GM12878 (cell line): Measurements from ENCODE around the gene FHL1. TPM values are rescaled to one million over a fixed set of nuclear protein-coding genes. Genes with fewer than 3 reads are reported as not detected.

Experiments used
- ATAC-seq: fragments of 200-7000 bp; cut with Tn5 transposase; 3 replicates; pipeline ENCODE4 v1.9.1; 2020; ENCODE audit warnings: mild to moderate bottlenecking, moderate library complexity
- BruUV-seq: library from RNA; stranded (reverse); fragments of 400-500 nt; replicated peaks from 2 replicates; lab custom pipeline; 2021; lab: Mats Ljungman, UMichigan
- CTCF ChIA-PET: fragments of 300-600 bp; sonication (Branson Sonifier 250); formaldehyde crosslinking; extraction: SDS; loops from one replicate; lab custom pipeline; 2021; ENCODE audit warnings: inconsistent platforms; lab: Yijun Ruan, JAX
- POLR2A ChIA-PET: fragments of 350-600 bp; formaldehyde crosslinking; extraction: SDS; loops from one replicate; lab custom pipeline; 2021; ENCODE audit warnings: inconsistent platforms; lab: Charles Lee
- RAD21 ChIA-PET: fragments of 300-600 bp; sonication (Branson Sonifier 250); formaldehyde crosslinking; loops from one replicate; lab custom pipeline; 2023; ENCODE audit warnings: antibody characterized with exemption; ENCODE audit not compliant: unreplicated experiment; lab: Charles Lee
- SMC1A ChIA-PET: fragments of 300-600 bp; sonication (Branson Sonifier 250); formaldehyde crosslinking; loops from one replicate; lab custom pipeline; 2023; ENCODE audit not compliant: unreplicated experiment, uncharacterized antibody; lab: Charles Lee
- DNase-seq: peaks from one replicate; pipeline ENCODE4 v3.0.0-alpha.2; 2011; ENCODE audit warnings: low read depth, low spot score
- FAIRE-seq: peaks from 3 replicates; lab custom pipeline; 2011; peaks lifted over from hg19 to GRCh38; lab: Jason Lieb, UNC
- H2AFZ ChIP-seq: 2 replicates; pipeline ENCODE4 v1.6.0; 2011; ENCODE audit warnings: low read depth, low read length, control low read depth; ENCODE audit not compliant: control insufficient read depth
- H3K27ac ChIP-seq: 2 replicates; pipeline ENCODE4 v1.5.1; 2011; ENCODE audit warnings: control low read depth; ENCODE audit not compliant: control insufficient read depth, insufficient read depth
- H3K27me3 ChIP-seq, 2 experiments: replicated peaks in 1 of 2; 2 replicates each; pipeline versions ENCODE4 v1.6.0 to v1.6.1; 2011; ENCODE audit warnings: low read length in 1 of 2; ENCODE audit not compliant: control insufficient read depth in 2 of 2, insufficient read depth in 2 of 2
- H3K36me3 ChIP-seq, 2 experiments: 2 replicates each; pipeline ENCODE4 v1.5.1; 2011; ENCODE audit warnings: low read length in 1 of 2; ENCODE audit not compliant: control insufficient read depth in 2 of 2, insufficient read depth in 2 of 2
- H3K4me1 ChIP-seq: 2 replicates; pipeline ENCODE4 v1.6.1; 2011; ENCODE audit warnings: mild to moderate bottlenecking, low read length, moderate library complexity, mixed read lengths; ENCODE audit not compliant: control insufficient read depth, insufficient read depth
- H3K4me2 ChIP-seq: 2 replicates; pipeline ENCODE4 v1.6.0; 2011; ENCODE audit warnings: control low read depth; ENCODE audit not compliant: control insufficient read depth, insufficient read depth
- H3K4me3 ChIP-seq: fragments of 200-600 bp; sonication (generic); 2 replicates; pipeline ENCODE4 v1.5.1; 2016
- H3K79me2 ChIP-seq: 2 replicates; pipeline ENCODE4 v1.6.0; 2011; ENCODE audit warnings: low read length; ENCODE audit not compliant: control insufficient read depth, insufficient read depth
- H3K9ac ChIP-seq: 2 replicates; pipeline ENCODE4 v1.8.0; 2011; ENCODE audit warnings: low read length, control low read depth, mixed read lengths; ENCODE audit not compliant: control insufficient read depth, insufficient read depth
- H3K9me3 ChIP-seq: replicated peaks from 3 replicates; pipeline ENCODE4 v1.5.1; 2011; ENCODE audit warnings: mild to moderate bottlenecking, low read length; ENCODE audit not compliant: control insufficient read depth, insufficient read depth
- H4K20me1 ChIP-seq: 2 replicates; pipeline ENCODE4 v1.6.0; 2011; ENCODE audit not compliant: control insufficient read depth, insufficient read depth
- ATF2 ChIP-seq: IDR thresholded peaks from 2 replicates; pipeline ENCODE4 v1.6.1; 2012; ENCODE audit warnings: low read length, inconsistent platforms
- ATF3 ChIP-seq: IDR thresholded peaks from 2 replicates; pipeline ENCODE4 v1.6.1; 2011; ENCODE audit warnings: low read depth, mild to moderate bottlenecking, low read length, moderate library complexity, borderline replicate concordance; ENCODE audit errors: extremely low read depth
- BRCA1 ChIP-seq: IDR thresholded peaks from 2 replicates; pipeline ENCODE4 v1.6.1; 2011; ENCODE audit warnings: low read depth, low read length, improper control_type of control experiment
- CEBPZ ChIP-seq: fragments of 150-350 bp; IDR thresholded peaks from 2 replicates; pipeline ENCODE4 v1.6.1; 2016; ENCODE audit warnings: low read depth, low read length
- CREB1 ChIP-seq: IDR thresholded peaks from 2 replicates; pipeline ENCODE4 v1.6.1; 2012; ENCODE audit warnings: low read depth, mild to moderate bottlenecking, inconsistent platforms
- FOS ChIP-seq: IDR thresholded peaks from 3 replicates; pipeline ENCODE4 v1.6.1; 2011; ENCODE audit warnings: borderline replicate concordance; ENCODE audit not compliant: insufficient read length; ENCODE audit errors: extremely low read depth
- FOXK2 ChIP-seq: fragments of 450-650 bp; IDR thresholded peaks from 2 replicates; pipeline ENCODE4 v1.6.1; 2017; ENCODE audit warnings: mild to moderate bottlenecking, moderate library complexity
- MEF2A ChIP-seq: IDR thresholded peaks from 2 replicates; pipeline ENCODE4 v1.6.1; 2011; ENCODE audit warnings: low read depth, mild to moderate bottlenecking, low read length, moderate library complexity; ENCODE audit not compliant: insufficient read depth
- MTA2 ChIP-seq: fragments of 450-650 bp; IDR thresholded peaks from 2 replicates; pipeline ENCODE4 v1.6.1; 2016; ENCODE audit warnings: low read depth, mild to moderate bottlenecking, moderate library complexity
- RCOR1 ChIP-seq: conservative IDR thresholded peaks from 2 replicates; pipeline ENCODE4 v1.6.1; 2012; ENCODE audit warnings: low read depth, low read length, improper control_type of control experiment
- RUNX3 ChIP-seq: IDR thresholded peaks from 2 replicates; pipeline ENCODE4 v1.6.1; 2012; ENCODE audit warnings: low read length, inconsistent platforms
- SIX5 ChIP-seq: IDR thresholded peaks from 2 replicates; pipeline ENCODE4 v1.6.1; 2011; ENCODE audit warnings: mild to moderate bottlenecking, low read depth, low read length, moderate library complexity; ENCODE audit not compliant: severe bottlenecking
- SMAD5 ChIP-seq: IDR thresholded peaks from 2 replicates; pipeline ENCODE4 v1.6.1; 2016; ENCODE audit warnings: antibody characterized with exemption, low read depth
- SPI1 ChIP-seq: IDR thresholded peaks from 2 replicates; pipeline ENCODE4 v1.6.1; 2011; ENCODE audit warnings: low read depth, mild to moderate bottlenecking, low read length, moderate library complexity, borderline replicate concordance; ENCODE audit not compliant: insufficient read depth
- SRF ChIP-seq, 2 experiments: IDR thresholded peaks; 2 replicates each; pipeline ENCODE4 v1.6.1; 2011; ENCODE audit warnings: low read depth in 2 of 2, low read length in 2 of 2, mild to moderate bottlenecking in 1 of 2, moderate library complexity in 1 of 2
- TAF1 ChIP-seq: IDR thresholded peaks from 2 replicates; pipeline ENCODE4 v1.6.1; 2011; ENCODE audit warnings: mild to moderate bottlenecking, low read depth, low read length, borderline replicate concordance
- ZNF207 ChIP-seq: fragments of 450-650 bp; IDR thresholded peaks from 2 replicates; pipeline ENCODE4 v1.6.1; 2014; ENCODE audit warnings: antibody characterized with exemption, mild to moderate bottlenecking, borderline replicate concordance
- ZNF274 ChIP-seq: IDR thresholded peaks from one replicate; pipeline ENCODE4 v1.8.0; 2011; ENCODE audit not compliant: insufficient read length, insufficient read depth
- WGBS: methylation state at CpG from one replicate; pipeline ENCODE4 v1.1.6; 2016; ENCODE audit warnings: low lambda C conversion rate; ENCODE audit not compliant: insufficient replicate concordance, insufficient coverage; ENCODE audit errors: missing lambda C conversion rate; 5-methylcytosine and 5-hydroxymethylcytosine counted together
- in situ Hi-C: fragments of 300-500 bp; cut with MboI; formaldehyde crosslinking; loops from 9 replicates; pipeline ENCODE4 v1.14.3; 2018; ENCODE audit warnings: mixed read lengths
- intact Hi-C: fragments of 100-400 bp; cut with micrococcal nuclease; formaldehyde crosslinking; loops from one replicate; pipeline ENCODE4 v1.14.2; 2022; ENCODE audit not compliant: unreplicated experiment
- polyA plus RNA-seq, 11 experiments: library from polyadenylated mRNA; depleted of rRNA in 4 of 11; unstranded in 6 of 11; stranded (reverse) in 5 of 11; fragments of >200 nt; fragmentation: Nextera tagmentation in 4 of 11; fragmentation: Illumina TruSeq in 1 of 11; extraction: Ambion mirVana in 4 of 11; extraction: Trizol in 1 of 11; gene quantifications; 1 replicate in 1 of 11; 2 replicates in 10 of 11; pipeline versions ENCODE4 v1.2.1 to v1.2.3, GENCODE V29; 2011 to 2016; ENCODE audit warnings: inconsistent platforms in 2 of 11, missing spikeins in 2 of 11, low read depth in 1 of 11
- total RNA-seq, 4 experiments: library from RNA; depleted of rRNA in 3 of 4; stranded (reverse); fragments of >200 nt in 3 of 4; fragmentation: Illumina TruSeq in 1 of 4; extraction: Trizol in 1 of 4; gene quantifications; 2 replicates each; pipeline versions ENCODE4 v1.2.1 to v1.2.3, GENCODE V29; 2013 to 2021

FHL1 gene
- total and polyA plus RNA-seq, 10 of the 15 experiments (the other 5 are each of a cell fraction or from before 2014, with no cell fraction given), result 0.13 to 0.59 (median 0.34) TPM; not detected in 1

GRCh38 chrX:136122207-136122606 lies 25.1 kb upstream of the FHL1 start:
- no peak overlapping the region for H3K4me3 ChIP-seq
- no peak overlapping the region for H3K9ac ChIP-seq
- H3K36me3 ChIP-seq, result no peaks in the 10 kb centered on the region
- ChIA-PET SMC1A (no interaction called here), RAD21 (no interaction called here), CTCF (no interaction called here), POLR2A (no interaction called here)
- H4K20me1 ChIP-seq, result no peaks in the 10 kb centered on the region
- H3K4me1 ChIP-seq, result no peaks in the 10 kb centered on the region
- WGBS, result 3% methylated on average over 2 of the region's 2 CpGs
- ATAC-seq, result no peak
- H2AFZ ChIP-seq, result no peak overlapping the region
- no peaks in the 10 kb centered on the region for H3K27me3 ChIP-seq
- FAIRE-seq, result no peak
- H3K4me2 ChIP-seq, result no peak overlapping the region
- in situ Hi-C loops, result no loop called here
- TF ChIP-seq ATF2, result no peak
- no peak for TF ChIP-seq RCOR1
- no peak for TF ChIP-seq ZNF274
- no peak for TF ChIP-seq MEF2A
- no peak for TF ChIP-seq RUNX3
- no peak for TF ChIP-seq BRCA1
- no peak for TF ChIP-seq MTA2
- TF ChIP-seq ATF3, result no peak
- no peak for TF ChIP-seq SIX5
- no peak for TF ChIP-seq SMAD5
- no peak for TF ChIP-seq SPI1
- no peak for TF ChIP-seq TAF1
- TF ChIP-seq FOS, result no peak
- no peak for TF ChIP-seq FOXK2
- TF ChIP-seq CREB1, result no peak
- no peak for TF ChIP-seq SRF (IDR thresholded peaks at IDR 0.05; ENCODE audit: low read depth in 2 of 2, low read length in 2 of 2)
- TF ChIP-seq CEBPZ, result no peak
- TF ChIP-seq ZNF207, result no peak
- H3K9me3 ChIP-seq, result no peaks in the 10 kb centered on the region
- no TSS peak for BruUV-seq
- DNase-seq, result no peak
- H3K27ac ChIP-seq, result no peak overlapping the region
- intact Hi-C loops, result no loop called here
- H3K79me2 ChIP-seq, result no peaks in the 10 kb centered on the region
